ENCODE measurements around the gene C10orf71.

C10orf71 gene

DNA sequence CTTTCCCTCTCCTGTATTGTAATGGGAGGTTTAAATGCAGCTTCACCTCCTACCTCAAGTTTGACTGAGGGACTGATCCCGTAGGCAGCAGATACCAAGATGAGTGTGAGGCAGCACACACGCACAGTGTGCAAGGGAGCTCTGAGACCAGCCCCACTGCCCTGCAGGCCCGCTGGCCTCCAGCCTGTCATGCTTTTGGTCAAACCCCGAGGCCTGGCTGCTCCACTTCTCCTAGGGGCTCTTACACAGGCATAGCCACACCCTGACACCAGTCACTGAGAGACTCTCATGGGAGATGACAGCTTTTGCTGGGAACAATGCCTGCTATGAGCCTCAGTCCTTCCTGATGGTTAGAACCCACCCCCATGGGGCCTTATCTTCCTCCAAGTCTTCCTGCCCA is 69.3 kb downstream of the C10orf71 start:
- FAIRE-seq: no peak
- TF ChIP-seq, protein P1, sequence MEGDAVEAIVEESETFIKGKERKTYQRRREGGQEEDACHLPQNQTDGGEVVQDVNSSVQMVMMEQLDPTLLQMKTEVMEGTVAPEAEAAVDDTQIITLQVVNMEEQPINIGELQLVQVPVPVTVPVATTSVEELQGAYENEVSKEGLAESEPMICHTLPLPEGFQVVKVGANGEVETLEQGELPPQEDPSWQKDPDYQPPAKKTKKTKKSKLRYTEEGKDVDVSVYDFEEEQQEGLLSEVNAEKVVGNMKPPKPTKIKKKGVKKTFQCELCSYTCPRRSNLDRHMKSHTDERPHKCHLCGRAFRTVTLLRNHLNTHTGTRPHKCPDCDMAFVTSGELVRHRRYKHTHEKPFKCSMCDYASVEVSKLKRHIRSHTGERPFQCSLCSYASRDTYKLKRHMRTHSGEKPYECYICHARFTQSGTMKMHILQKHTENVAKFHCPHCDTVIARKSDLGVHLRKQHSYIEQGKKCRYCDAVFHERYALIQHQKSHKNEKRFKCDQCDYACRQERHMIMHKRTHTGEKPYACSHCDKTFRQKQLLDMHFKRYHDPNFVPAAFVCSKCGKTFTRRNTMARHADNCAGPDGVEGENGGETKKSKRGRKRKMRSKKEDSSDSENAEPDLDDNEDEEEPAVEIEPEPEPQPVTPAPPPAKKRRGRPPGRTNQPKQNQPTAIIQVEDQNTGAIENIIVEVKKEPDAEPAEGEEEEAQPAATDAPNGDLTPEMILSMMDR (IDR thresholded peaks at IDR 0.05; ENCODE audit: insufficient read depth, missing control alignments): no peak
- no peak for DNase-seq (ENCODE audit: insufficient read length, low spot score)

DNA sequence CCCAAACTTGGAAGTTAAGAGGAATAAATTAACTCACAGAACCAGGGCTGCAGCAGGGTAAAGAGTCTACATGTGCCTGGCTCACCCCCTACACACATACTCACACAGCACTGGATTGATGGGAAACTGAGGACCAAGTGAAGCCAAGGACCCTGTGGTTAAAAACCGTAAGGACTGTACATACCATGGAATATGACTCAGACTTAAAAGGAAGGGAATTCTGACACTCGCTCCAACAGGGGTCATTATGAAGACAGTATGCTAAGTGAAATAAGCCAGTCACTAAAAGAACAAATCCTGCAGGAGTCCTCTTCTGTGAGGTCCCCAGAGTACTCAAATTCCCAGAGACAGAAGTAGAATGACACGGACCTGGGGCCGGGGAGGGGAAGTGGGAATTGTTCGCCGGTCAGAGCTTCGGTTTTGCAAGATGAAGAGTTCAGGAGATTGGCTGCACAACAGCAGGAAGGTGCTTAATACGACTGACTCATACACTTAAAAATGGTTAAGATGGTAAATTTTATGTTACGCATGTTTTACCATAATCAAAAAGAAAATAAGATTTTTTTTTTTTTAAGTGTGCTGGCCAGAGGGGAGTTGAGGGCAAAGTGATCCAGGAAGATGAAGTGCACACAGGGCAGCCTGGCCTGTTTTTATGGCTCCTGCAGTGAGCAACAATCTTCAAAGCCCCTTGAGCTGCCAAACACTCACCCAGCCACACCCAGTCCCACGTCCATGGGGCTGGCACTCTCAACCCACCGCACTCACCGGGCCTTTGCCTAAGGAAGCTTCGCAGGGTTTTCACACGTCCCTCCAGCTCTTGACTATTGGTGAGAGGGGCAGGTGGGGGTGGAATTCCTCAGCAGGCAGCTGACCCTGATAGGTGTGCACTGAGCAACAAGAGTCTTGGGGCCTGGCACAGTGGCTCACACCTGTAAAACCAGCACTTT is 70.5 kb downstream of the C10orf71 start:
- FAIRE-seq (no peak), DNase-seq (ENCODE audit: insufficient read length, low spot score) (no peak)
- TF ChIP-seq, protein P1 (IDR thresholded peaks at IDR 0.05; ENCODE audit: insufficient read depth, missing control alignments): no peak

DNA sequence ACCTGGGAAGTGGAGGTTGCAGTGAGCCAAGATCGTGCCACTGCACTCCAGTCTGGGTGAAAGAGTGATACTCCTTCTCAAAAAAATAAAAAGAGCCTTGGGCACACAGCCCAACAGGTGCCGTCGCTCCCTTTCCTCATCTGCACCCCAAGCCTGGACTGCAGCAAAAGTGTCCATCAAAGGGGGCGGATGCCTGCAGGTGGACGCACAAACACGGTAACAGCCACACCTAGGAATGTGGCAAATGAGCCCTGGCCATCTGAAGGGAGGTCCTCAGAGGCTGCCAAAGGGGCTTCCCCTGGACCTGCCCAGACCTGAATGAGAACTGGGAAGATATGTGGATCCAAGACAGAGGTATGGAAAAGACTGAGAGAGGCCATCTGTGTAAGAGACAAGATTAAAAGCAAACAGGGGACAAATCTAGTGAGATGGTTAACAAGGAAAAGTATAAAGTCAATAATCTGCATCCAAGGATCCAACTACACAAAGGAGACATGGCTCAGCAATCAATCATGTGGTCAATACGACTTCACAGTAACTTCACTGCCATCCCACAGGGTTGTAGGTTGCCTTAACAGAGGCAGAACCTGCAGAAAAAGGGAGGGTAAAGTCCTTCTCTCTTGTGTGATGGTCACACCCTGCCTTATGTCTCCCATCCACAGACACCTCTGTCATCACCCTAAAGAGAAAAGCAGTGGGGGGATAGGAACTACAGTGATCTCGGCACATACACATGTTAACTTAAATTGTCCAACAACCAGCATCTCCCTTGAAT is 71.5 kb downstream of the C10orf71 start:
- DNase-seq (ENCODE audit: insufficient read length, low spot score) (no peak), FAIRE-seq (no peak)
- TF ChIP-seq, protein P1 (IDR thresholded peaks at IDR 0.05; ENCODE audit: insufficient read depth, missing control alignments): no peak

DNA sequence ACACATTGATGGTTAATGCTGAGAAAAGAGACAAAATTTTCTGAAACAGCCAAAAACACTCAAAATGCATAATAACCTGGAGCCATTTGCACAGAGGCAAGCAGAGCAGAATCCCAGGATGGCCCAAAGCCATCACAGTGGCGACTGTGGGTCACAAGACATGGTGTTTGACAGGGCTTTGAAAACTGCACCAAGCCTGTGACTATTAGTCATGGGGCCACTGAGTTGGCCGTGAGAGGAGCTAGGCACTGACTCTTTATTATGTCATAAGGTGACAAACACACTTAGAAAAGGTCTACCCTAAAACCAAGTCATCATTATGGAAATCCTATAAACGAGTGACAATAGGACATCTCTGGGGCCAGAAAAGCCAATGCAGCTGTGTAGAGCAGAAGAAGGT is 73.0 kb downstream of the C10orf71 start:
- DNase-seq (ENCODE audit: insufficient read length, low spot score): no peak
- TF ChIP-seq, protein P1 (IDR thresholded peaks at IDR 0.05; ENCODE audit: insufficient read depth, missing control alignments): no peak
- FAIRE-seq: no peak

DNA sequence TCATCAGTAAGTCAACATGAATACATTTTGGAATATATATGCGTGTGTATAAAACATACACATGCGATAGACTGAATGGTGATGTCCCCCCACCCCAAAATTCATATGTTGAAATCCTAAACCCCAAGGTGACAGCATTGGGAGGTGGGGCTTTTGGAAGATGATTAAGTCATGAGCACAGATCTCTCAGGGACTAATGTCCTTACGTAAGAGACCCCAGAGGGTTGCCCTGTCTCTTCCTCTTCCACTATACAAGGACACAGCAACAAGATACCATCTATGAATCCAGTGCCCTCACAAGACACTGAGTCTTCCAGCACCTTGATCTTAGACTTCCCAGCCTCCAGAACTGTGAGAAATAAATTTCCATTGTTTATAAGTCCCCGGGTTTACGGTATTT is 74.4 kb downstream of the C10orf71 start:
- DNase-seq (ENCODE audit: insufficient read length, low spot score) (no peak), FAIRE-seq (no peak)
- TF ChIP-seq, protein P1 (IDR thresholded peaks at IDR 0.05; ENCODE audit: insufficient read depth, missing control alignments): no peak

DNA sequence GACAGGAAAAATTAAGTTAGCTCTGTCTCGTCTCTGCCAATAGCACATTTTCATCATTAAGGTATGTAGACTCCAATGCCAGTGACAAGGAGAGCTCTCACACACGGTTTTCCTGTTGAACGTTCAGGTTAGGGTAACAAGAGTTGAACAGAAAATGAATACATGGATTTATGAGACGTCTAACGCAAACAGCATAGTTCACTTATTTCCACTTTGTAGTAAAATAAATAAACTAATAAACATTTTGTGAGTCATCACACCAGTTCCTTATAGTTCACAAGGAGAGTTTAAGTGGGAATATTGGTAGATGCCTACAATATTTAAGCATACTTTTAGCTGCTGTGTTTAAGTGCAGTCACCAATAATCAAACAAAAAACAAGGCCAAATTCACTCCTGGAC is 75.8 kb downstream of the C10orf71 start:
- TF ChIP-seq, protein P1 (IDR thresholded peaks at IDR 0.05; ENCODE audit: insufficient read depth, missing control alignments): no peak
- DNase-seq (ENCODE audit: insufficient read length, low spot score): no peak
- no peak for FAIRE-seq

Measured in D721Med (cell line).